GM12875 (cell line): ENCODE data around the gene KCNC3.

Experiments used
- H3K4me3 ChIP-seq: one replicate; pipeline ENCODE4 v1.5.1; 2011; ENCODE audit warnings: low read depth, low read length, control low read depth
- CTCF ChIP-seq: IDR thresholded peaks from 2 replicates; pipeline ENCODE4 v1.5.1; 2011; ENCODE audit warnings: low read depth, mild to moderate bottlenecking, control low read depth, inconsistent platforms, low read length, moderate library complexity, borderline replicate concordance; ENCODE audit not compliant: insufficient read depth

KCNC3 gene

GRCh38 chr19:50371914-50372475 lies 42.8 kb upstream of the KCNC3 start:
- no peak for TF ChIP-seq CTCF
- H3K4me3 ChIP-seq = no peak overlapping the region

GRCh38 chr19:50368649-50369570 lies 39.7 kb upstream of the KCNC3 start:
- peak; percentile 77 for TF ChIP-seq CTCF
- H3K4me3 ChIP-seq = peak overlapping the region; percentile 55

GRCh38 chr19:50365434-50366306 lies 36.5 kb upstream of the KCNC3 start, which contains the start of gene NAPSA:
Gene NAPSA, minus strand, starts transcription at chr19:50365639. Its CDS starts 18 bp downstream, at chr19:50365621.
- H3K4me3 ChIP-seq = no peak within 1 kb of the TSS
- TF ChIP-seq CTCF = no peak

GRCh38 chr19:50362656-50363424 lies 33.7 kb upstream of the KCNC3 start:
- H3K4me3 ChIP-seq = no peak overlapping the region
- no peak for TF ChIP-seq CTCF

GRCh38 chr19:50362030-50362412 lies 32.8 kb upstream of the KCNC3 start:
- H3K4me3 ChIP-seq = no peak overlapping the region
- TF ChIP-seq CTCF = no peak

- H3K4me3 ChIP-seq = no peak overlapping the region
- TF ChIP-seq CTCF = no peak
Measured at GRCh38 chr19:50361290-50362029, 32.3 kb upstream of the KCNC3 start.
